Measurements from ENCODE around the gene SLC5A12.

Gene SLC5A12, protein sequence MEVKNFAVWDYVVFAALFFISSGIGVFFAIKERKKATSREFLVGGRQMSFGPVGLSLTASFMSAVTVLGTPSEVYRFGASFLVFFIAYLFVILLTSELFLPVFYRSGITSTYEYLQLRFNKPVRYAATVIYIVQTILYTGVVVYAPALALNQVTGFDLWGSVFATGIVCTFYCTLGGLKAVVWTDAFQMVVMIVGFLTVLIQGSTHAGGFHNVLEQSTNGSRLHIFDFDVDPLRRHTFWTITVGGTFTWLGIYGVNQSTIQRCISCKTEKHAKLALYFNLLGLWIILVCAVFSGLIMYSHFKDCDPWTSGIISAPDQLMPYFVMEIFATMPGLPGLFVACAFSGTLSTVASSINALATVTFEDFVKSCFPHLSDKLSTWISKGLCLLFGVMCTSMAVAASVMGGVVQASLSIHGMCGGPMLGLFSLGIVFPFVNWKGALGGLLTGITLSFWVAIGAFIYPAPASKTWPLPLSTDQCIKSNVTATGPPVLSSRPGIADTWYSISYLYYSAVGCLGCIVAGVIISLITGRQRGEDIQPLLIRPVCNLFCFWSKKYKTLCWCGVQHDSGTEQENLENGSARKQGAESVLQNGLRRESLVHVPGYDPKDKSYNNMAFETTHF

DNA sequence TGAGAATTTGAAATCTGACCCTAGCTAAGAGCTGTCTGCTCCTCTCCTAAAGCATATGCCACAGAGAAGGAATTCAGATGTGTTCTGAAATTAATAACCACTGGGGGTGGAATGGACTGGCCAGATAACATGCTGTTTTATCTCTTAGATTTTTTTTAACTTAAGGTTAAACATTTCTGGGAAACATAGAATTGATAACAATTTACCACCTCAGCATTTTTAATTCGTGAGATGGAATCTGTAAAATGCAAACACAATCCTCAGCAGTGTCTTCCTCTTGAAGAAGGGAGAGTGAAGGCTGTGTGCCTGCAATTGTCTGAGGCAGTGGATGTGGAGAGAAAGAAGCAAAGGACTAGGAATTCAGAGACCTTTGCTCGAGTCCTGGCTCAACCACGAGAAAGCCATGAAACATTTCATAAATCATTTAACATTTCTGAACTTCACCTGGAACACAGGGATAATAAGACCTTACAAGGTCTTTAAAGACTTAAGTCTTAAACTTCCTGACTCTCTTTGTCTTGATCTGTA lies at the start of gene SLC5A12:
Gene SLC5A12, minus strand, starts transcription at position 113 of the 528 bp plus-strand sequence. CDS start 346 bp downstream, outside the sequence.
- DNase-seq (ENCODE audit: low read depth): no peak

DNA sequence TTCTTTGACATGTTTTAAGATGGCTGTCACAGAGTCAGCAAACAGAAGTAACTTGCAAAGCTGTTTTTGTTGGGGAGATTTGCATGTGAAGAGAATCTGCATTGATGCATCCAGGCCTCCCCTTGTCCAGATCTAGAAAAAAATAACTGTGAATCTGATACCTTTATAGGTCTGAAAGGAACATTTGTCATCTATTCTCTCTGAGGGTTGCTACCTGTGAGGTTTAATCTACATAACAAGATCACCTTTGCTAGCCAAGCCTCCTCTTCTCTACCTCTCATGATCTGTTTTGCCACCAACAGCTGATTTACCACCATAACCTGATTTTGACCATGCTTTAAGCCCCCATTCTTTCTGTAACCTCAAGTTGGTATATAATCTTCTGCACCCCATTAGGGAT lies 47.2 kb upstream of the SLC5A12 start:
- DNase-seq (ENCODE audit: low read depth): no peak

DNA sequence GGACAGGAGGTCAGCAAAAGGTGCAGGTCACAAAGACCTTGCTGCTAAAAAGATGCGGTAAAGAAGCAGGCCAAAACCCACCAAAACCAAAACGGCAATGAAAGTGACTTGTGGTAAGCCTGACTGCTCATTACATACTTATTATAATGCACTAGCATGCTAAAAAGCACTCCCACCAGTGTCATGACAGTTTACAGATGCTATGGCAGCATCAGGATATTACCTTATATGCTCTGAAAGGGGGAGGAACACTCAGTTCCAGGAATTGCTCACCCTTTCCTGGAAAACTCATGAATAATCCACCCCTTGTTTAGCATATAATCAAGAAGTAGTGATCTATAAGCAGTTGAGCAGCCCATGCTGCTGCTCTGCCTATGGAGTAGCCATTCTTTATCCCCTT lies 45.2 kb upstream of the SLC5A12 start:
- no peak for DNase-seq (ENCODE audit: low read depth)

DNA sequence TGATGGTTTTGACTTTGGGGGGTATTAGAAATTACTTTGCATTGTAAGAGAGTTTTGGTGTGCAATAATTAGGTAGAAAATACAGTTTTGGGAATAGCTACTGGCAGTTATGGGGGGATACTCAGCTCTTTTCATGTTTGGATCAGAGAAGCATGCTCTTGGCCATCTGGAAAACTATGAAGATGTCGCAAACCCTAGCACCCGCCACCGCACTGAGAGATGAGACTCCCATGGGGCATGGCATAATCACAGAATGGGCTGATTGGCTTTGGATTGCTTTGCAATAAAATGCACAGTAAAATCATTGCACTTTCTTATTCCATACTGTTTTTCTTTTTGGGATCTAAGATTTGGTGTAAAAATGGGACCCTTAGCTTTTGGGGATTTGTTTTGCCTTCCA lies 43.5 kb upstream of the SLC5A12 start:
- DNase-seq (ENCODE audit: low read depth): no peak

DNA sequence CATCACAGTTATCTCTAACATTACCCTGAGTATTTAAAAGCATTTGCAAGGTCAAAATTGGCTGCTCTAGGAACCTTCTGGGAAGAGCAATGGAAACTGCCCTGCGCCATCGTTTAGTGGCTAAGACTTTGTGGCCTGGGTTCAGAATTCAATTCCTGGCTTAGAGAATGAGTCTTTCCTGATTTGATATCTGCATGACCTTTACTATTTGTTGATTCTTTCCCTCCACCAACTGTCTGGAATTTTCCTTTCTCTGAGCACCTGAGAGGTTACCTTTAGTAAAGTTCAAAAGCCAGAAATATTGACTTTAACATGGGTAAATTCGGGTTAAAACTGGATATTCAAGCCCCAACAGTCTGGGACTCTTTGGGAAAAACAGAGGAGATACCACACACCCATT lies 43.0 kb upstream of the SLC5A12 start:
- no peak for DNase-seq (ENCODE audit: low read depth)

DNA sequence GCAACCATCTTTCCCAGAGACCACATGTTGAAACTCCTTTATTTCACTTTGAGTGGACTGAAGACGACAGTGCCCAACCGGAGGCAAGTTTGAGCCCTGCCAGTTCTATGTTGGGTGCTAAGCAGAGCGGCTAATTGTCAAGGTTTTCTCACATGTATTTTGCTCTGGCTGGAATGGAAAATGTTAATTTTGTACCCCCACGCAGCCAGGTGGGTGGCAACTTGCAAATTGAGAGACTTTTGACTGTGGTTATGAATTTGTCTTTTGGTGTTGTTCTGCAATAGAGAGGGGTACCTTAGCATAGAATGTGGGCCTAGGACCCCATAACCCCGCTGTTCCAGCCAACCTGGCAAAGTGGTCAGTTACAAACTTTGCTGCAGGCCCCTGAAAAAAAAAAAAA lies 42.5 kb upstream of the SLC5A12 start:
- DNase-seq (ENCODE audit: low read depth): no peak

DNA sequence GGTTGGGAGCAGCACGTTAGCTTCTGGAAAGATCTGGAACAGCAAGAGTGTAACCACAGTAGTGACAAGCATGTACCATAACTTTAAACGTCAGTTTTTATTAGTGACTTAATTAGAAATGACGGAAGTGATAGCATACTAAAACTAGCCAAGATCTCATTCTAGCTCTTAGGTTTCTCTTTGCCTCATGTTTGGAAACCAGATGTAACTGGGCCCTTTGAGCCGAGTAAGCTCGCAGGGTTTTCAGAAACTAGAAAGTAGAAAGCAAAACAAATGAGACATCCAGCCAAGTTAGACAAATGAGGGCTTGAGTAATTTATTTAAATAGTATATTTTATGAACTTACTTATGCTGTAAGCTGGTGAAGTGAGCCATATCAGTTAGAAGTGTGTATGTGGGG lies 40.2 kb upstream of the SLC5A12 start:
- no peak for DNase-seq (ENCODE audit: low read depth)

DNA sequence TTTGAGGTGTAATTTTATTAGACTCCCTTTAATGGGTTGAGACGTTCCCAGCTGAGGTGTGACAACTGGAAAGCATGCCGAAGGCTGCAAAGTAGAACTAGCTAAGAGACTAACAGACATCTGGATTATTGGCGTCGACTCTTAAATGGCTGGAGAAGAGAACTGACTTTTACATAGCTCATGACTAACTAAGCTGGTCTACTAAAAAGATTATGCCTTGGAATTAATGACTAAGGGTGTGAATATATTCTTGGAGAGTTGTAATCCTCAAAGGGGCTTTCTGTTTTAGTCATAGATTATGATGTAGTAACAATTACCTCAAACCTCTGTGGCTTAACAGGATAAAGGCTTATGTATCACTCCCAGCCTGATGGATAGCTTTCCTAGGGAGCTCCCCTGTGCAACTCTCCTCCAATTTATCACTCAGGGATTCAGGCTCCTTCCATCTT lies 39.5 kb upstream of the SLC5A12 start:
- DNase-seq (ENCODE audit: low read depth): no peak

DNA sequence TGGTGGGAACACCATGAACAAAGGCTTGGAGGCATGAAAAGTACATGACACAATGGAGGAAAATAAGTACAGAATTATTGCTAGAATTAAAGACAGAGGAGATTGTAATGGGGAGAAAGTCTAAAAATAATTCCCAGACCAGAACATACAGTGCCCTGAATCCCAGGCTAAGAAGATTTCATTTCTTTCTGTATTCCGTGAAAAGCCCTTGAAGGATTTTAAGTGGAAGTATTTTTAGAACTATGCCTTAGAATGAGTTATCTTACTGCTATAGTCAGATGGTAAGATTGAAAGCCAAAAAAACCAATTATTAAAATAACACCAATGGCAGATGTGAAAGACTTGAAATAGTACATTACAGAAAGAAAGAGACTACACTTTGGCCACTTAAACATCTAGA lies 36.1 kb upstream of the SLC5A12 start:
- DNase-seq (ENCODE audit: low read depth): no peak

DNA sequence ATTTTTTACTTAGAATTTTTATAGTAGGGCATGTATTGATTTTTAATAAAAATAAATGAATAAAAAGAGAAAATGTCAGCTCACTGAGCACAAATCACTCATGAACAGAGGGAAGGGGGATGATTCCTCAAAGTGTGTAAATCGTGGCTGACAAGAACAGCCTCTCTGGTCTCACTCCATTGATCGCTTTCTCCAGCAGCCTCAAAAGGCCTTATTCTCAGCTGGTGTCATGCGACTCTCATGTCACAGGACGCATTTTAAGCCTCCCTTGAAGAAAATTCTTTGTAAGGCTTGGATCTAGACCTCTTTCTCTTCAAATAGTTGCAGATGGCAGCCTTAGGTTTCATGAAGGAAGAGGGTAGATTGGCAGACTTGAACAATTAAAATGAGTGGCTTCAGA lies 33.9 kb upstream of the SLC5A12 start:
- no peak for DNase-seq (ENCODE audit: low read depth)

DNA sequence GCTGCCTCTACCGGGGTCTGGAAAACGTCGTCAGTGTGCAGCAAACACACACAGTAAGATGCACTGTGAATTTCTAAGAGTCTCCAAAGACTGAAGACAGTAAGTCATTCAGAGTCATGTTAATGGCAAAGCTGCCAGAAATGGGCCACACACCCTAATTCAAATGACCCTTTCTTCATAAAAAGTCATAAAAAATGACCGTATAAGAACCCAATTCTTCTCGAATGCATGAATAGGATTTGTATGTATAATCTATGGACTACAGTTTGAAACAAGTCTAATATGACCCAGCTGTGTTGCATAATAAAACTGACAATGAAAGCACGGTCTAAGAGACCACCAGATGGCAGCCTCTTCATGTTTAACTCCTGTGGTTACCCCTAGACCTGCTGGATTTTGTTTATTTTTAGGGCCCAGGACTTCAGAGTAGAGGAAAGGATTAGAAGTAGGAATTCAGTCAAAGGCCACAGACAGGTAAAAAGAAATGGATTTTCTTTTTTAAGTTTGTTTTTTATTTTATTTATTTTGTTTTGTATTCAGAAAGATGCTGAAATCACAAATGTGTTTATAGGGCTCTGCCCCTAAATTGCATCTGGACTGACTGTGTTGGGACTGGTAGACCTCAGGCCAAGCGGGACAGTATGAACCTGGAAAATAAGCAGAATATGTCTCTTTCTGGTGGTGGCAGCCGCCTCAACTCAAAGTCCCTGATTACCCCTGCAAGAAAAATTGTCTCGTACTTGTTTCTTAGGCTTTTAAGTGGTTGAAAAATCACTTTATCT lies 32.1 kb upstream of the SLC5A12 start:
- peak; percentile 62 for DNase-seq (ENCODE audit: low read depth)

DNA sequence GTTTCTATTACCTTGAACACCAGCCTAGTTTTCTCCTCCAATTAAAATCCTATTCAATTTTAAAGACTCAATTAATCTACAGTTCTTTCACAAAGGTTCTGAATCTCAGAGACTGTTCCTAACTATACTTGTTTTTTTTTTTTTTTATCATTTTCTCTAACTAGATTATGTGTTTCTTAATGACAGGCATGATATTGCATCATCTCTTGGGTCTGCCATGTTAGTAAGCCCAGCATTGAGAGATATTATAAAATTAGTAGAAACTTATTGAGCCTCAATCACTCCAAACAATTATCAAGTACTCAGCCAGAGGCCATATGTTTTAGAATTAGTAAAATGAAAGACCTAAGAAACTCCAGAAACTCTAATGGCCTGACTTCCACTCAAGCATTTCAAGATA lies 28.1 kb upstream of the SLC5A12 start:
- no peak for DNase-seq (ENCODE audit: low read depth)

DNA sequence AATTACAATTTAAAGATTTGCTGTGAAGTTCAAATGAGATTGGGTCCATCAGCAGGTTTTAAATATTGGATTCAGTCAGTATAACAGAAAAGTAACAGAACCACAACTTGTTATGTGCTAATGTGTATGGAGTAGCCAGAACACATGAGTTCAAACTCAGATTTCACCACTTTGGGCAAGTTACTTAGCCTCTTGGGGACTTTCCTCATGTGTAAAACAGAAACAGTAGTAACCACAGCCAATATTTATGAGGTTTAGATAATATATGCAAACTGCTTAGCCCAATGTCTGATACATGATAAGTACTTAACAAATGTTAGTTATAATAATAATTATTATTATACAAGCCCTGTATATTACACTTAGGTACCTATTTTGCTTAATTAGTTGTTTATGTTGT lies 21.8 kb upstream of the SLC5A12 start:
- DNase-seq (ENCODE audit: low read depth): no peak

DNA sequence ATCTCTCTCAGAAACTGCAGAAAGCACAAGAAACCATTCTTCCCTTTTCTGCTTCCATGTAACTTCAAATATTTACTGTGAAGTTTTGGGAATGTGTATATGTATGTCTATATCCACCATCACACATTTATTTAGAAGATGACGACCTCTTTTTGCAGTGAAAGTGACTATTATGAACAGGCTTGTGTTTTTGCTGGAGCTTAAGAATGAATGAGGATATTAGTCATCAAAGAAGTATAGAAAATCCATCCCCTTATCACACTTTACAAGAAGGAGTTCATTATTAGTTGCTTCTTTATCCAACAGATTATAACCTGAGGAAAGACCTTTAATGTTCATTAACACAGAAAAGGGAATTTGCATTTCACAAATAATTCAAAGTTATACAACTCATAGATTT lies 21.1 kb upstream of the SLC5A12 start:
- no peak for DNase-seq (ENCODE audit: low read depth)

DNA sequence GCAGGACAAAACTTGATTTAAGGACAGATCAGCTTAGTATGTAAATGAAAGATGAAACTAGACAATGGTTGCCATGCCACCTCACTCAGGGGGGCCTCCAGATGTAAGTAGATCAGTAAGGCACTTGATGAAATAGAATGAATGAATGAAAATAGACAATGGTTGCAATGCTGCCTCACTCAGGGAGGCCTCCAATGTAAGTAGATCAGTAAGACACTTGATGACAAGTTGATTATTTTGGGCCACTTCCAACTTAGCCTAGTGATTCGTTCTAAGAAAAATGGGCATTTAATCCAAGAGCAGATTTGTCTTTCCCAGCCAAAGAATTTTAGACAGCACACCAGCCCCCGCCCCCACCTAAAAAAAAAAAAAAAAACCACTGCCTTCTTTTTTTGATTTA lies 19.2 kb upstream of the SLC5A12 start:
- no peak for DNase-seq (ENCODE audit: low read depth)

DNA sequence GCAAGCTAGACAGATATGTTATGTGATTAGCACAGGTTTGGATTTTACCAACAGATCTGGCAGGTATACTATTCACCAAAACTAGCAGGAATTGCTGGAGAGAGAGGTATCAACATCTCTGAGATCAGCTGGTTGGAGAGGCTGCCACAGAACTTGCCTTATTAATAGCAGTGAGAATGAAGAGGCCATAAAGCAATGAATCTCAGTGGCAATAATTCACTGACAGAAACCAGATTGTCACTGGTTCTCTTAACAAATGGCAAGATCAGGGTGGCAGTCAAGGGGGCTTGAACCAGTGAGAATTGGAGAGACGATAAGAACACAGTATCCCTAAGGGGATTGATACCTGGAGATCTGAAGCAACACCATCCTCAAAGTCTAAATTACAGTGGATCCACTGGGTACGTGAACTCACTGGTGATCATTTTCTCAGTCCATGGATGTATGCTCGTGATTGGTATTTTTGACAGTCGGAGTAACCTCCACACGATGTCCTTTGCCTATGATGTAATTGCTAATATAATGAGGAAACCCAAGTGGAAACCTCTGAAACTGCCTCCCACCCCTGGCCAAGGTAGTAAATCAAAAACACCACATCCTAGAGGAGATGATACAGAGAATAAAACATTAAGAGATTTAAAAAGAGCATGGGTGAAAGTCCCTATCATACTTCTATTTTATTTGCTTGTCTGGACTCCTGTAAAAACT lies 17.7 kb upstream of the SLC5A12 start:
- no peak for DNase-seq (ENCODE audit: low read depth)

DNA sequence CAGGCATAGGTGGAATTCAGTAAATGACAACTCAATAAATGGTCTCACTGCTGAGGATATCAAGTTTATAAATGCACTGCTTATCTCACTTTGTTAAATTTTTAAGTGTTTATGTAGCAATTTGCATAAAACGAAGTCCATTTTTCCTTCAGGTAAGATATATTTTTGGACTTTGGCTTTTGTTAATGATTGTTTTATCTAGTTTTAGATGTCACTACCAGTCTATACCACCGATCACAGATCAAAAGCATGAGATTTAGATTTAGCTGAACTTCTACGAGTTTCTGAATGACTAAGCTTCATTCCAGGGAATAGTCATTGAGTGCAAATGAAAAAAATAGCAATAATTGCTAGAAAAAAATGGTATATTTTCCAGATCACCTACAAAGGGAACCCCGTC lies 12.8 kb upstream of the SLC5A12 start:
- no peak for DNase-seq (ENCODE audit: low read depth)

DNA sequence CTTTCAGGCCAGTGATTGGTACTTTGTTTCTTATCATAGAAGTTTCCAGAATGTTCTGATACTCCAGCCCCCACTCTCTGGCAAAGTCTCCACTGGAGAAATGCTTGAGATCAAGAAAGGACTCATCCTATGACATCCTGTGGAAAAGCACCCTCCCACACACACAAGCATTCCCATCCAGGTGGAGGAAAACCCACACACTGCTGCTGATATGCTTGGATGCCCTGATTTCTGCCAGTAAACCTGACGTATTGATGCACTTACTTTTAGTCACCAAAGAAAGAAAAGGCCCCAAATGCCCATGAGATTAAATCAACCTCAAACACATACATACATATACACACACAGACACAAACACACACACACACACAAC lies 9.2 kb upstream of the SLC5A12 start:
- no peak for DNase-seq (ENCODE audit: low read depth)

DNA sequence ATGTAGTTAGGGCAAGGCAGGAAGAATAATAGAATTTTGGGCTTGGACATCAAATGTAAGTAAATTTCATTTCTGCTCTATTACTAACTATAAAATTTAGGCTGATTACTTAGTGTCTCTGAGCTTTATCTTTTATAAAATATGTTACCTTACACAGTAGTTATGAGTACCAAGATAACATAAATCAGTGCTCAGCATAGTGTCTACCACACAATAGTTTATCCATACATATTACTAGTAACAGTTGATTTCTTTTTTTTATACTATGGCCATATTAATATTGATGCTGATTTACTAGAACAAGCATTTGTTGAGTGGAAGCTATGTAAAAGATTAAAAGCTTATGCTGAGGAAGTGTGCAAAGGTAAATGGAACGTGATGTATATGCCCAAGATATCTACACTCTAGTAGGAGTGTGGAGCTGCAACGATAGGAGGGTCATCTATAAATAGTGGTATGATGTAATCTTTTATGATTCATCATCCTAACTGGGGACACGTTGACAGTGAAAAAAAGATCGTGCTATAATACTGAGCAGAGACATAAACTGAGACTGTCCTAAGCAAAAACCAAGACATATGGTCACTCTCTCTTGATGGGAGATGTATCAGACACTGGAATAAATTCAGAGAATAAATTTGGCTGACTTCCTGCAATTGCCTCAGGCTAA lies 8.7 kb upstream of the SLC5A12 start:
- DNase-seq (ENCODE audit: low read depth): no peak

DNA sequence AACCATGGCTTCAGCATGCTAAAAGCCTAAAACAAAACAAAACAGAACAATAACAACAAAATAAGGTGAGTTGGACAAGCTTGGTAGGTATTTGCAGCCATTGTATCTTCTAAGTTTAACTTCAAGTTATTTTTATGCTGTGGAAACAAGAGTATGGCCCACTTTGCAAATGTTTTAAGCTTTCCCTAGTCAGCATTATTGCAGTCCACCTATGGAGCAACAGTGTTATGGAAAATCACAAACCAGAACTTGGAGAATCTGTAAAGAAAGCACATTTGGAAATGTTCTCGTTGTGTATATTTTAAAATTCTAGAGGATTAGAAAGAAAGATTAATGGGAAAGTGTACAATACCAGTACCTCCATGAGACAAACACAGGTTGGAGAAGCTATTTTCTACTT lies 7.4 kb upstream of the SLC5A12 start:
- DNase-seq (ENCODE audit: low read depth): no peak

DNA sequence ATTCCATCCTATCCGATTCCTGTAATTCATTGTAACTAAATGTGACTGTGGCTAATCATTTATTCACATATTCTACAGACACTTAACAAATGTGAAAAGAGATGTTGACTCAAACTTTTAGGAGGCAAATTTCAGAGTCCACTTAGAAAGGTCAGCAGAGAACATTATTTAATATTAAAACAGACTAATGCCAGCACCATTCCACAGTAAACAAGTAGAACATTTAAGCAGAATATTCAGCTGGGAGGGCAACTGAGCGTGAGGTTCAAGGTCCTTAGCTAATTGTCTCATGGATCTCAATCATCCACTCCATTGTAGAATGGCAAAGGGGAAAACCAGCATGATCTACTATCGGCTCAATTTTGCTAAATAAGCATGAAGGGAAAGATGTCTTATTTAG lies 5.1 kb upstream of the SLC5A12 start:
- DNase-seq (ENCODE audit: low read depth): no peak

DNA sequence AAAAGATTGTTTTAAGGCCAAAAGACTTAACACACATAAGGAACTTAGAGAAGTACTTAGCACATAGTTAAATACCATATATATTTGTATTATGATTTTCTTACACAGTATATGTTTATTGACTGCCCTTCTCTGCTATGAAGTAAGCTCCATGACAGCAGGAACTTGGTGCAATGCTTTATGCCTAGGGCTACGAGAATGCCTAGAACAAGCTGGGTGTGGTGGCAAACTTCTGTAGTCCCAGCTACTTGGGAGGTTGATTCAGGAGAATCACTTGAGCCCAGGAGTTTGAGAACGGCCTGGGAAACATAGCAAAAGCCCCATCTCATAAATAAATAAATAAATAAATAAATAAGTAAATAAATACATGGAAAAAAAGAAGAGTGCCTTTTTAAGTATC lies 1.9 kb downstream of the SLC5A12 start:
- no peak for DNase-seq (ENCODE audit: low read depth)
